Activated CD4-positive, alpha-beta T cell treated with anti-CD3 and anti-CD28 coated beads for 24 hours (primary cell): ENCODE measurements around the gene DVL1.
A peak's percentile ranks its signal among the peaks of the same experiment; 100 is the strongest.

Experiments
- DNase-seq, 2 donors: peaks; one replicate each; pipeline ENCODE4 v3.0.0-alpha.2; 2020; ENCODE audit warnings: low read depth in 2 of 2

Gene DVL1

GRCh38 chr1:1341549-1342021 is 7.6 kb downstream of the DVL1 start:
- DNase-seq, result no peak

- no peak for DNase-seq
Measured at GRCh38 chr1:1340791-1341548, 8.2 kb downstream of the DVL1 start.

- no peak for DNase-seq
Measured at GRCh38 chr1:1340185-1340584, 9.0 kb downstream of the DVL1 start.

- DNase-seq, result no peak
Measured at GRCh38 chr1:1338278-1338677, 10.9 kb downstream of the DVL1 start.

- peak; percentile 35 to 40 for DNase-seq
Measured at GRCh38 chr1:1337793-1338147, 11.4 kb downstream of the DVL1 start.

- no peak for DNase-seq
Measured at GRCh38 chr1:1336931-1337792, 12.1 kb downstream of the DVL1 start.

- no peak for DNase-seq
Measured at GRCh38 chr1:1336446-1336845, 12.8 kb downstream of the DVL1 start.

GRCh38 chr1:1335792-1336248 is 13.4 kb downstream of the DVL1 start:
- no peak for DNase-seq

- no peak for DNase-seq
Measured at GRCh38 chr1:1335283-1335682, 13.9 kb downstream of the DVL1 start.

- no peak for DNase-seq
Measured at GRCh38 chr1:1334835-1335234, 14.4 kb downstream of the DVL1 start.

GRCh38 chr1:1333551-1334241 is 15.5 kb downstream of the DVL1 start:
- DNase-seq, result no peak

- DNase-seq, result no peak
Measured at GRCh38 chr1:1332774-1333480, 16.3 kb downstream of the DVL1 start.

- no peak for DNase-seq
Measured at GRCh38 chr1:1332031-1332755, 17.0 kb downstream of the DVL1 start.

- DNase-seq, result no peak
Measured at GRCh38 chr1:1331068-1331965, 17.9 kb downstream of the DVL1 start, which contains the start of gene TAS1R3. Gene TAS1R3, plus strand, starts transcription at chr1:1331280. Its CDS starts 66 bp downstream, at chr1:1331346.

- DNase-seq, result no peak
Measured at GRCh38 chr1:1330366-1331067, 18.7 kb downstream of the DVL1 start.

- DNase-seq, result no peak
Measured at GRCh38 chr1:1329304-1330210, 19.7 kb downstream of the DVL1 start.

GRCh38 chr1:1328254-1328653 is 21.0 kb downstream of the DVL1 start:
- no peak for DNase-seq

GRCh38 chr1:1327291-1327690 is 21.9 kb downstream of the DVL1 start:
- DNase-seq, result no peak
